Measurements from ENCODE around the gene TMEM87A.

TMEM87A gene

DNA sequence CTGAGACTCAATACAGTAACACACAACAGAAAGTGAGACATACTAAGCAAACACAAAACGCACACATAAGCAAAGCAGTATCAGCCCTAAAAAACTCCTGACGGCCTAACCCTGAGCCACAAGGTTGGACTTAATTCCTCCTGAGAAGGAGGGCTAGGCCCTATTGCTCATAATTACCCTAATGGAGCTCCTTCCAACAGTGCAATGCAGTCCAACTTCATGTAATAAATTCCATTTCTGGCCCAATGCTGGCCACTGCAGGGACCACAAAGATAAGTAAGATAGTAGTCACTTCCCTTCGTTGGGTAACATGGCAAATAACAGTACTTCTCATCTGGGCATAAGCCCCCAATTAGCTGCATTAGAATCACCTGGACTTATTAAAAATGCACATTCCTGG lies 69.3 kb downstream of the TMEM87A start:
- DNase-seq (ENCODE audit: low read depth), result no peak

GRCh38 chr15:42202653-42203052 lies 70.6 kb downstream of the TMEM87A start:
- no peak for DNase-seq (ENCODE audit: low read depth)

- DNase-seq (ENCODE audit: low read depth), result no peak
Observed at GRCh38 chr15:42201801-42202200, 71.4 kb downstream of the TMEM87A start.

GRCh38 chr15:42199126-42199525 lies 74.1 kb downstream of the TMEM87A start:
- no peak for DNase-seq (ENCODE audit: low read depth)

DNA sequence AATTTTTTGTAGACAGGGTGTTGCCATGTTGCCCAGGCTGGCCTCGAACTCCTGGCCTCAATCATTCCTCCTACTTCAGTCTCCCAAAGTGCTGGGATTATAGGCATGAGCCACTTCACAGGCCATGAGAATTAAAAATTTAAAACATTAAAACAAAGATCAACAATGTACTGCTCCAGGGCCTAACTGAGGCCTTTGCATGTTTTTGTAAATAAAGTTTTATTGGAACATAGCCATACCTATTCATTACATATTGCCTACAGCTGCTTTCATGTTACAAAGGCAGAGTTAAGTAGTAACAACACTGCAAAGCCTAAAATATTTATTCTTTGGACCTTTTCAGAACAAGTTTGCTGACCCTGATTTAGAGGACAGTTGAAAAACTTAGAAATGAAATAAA lies 74.7 kb downstream of the TMEM87A start:
- no peak for DNase-seq (ENCODE audit: low read depth)

GRCh38 chr15:42194513-42194912 lies 78.7 kb downstream of the TMEM87A start:
- DNase-seq (ENCODE audit: low read depth), result no peak

DNA sequence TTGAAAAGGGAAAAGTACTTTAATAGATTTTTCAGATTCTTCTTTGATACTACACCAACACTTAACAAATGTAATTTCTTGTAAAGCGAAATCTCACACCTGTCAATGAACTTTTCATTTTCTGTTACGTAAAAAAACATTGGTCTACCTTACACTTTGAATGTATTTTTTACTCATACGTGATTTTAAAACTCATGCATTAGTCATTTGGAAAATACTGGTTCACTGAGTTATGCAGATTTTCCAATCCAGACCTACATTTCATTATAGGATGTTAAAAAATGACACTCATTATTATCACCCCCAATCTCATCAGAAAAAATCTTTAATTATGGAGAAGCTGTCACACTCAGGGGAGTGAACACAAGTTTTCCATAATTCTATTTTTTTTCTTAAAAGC lies 79.8 kb downstream of the TMEM87A start:
- DNase-seq (ENCODE audit: low read depth), result no peak

DNA sequence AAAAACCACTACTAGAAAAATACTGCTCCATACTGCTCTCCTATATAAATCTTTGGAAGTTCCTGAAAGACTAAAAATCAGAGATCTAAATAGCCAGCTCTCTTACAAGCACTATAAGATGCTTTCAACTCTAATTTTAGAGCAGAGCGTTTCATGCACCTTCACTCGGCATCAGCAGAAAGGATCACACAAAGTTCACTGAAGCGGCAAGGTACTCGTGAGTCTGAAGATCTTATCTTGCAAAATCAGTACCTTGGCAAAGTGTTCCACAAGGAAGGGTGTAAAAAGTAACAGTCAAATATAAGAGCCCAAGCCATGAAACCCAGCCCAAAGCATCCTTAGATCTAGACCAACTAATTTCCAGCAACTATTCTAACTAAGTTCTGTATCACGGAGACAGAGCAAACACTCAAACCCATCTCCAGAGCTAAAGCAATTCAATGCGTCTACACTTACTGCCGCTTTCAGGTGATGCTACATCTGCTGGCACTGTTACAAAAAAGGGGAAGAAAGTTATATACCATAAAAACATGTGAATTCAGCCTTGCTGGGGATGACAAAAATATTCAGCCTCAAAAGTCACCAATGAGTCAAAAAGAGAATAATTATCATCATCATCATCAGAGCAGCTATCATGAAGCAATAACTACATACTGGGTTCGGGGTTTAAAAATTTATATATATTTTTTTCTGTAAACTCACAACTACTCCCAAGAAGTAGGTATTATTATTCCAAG lies 81.5 kb downstream of the TMEM87A start:
- no peak for DNase-seq (ENCODE audit: low read depth)

- DNase-seq (ENCODE audit: low read depth), result no peak
Observed at GRCh38 chr15:42190370-42190769, 82.9 kb downstream of the TMEM87A start.

- DNase-seq (ENCODE audit: low read depth), result no peak
Observed at GRCh38 chr15:42185801-42186200, 87.4 kb downstream of the TMEM87A start.

- no peak for DNase-seq (ENCODE audit: low read depth)
Observed at GRCh38 chr15:42184736-42185135, 88.5 kb downstream of the TMEM87A start.

GRCh38 chr15:42184296-42184695 lies 88.9 kb downstream of the TMEM87A start:
- no peak for DNase-seq (ENCODE audit: low read depth)

DNA sequence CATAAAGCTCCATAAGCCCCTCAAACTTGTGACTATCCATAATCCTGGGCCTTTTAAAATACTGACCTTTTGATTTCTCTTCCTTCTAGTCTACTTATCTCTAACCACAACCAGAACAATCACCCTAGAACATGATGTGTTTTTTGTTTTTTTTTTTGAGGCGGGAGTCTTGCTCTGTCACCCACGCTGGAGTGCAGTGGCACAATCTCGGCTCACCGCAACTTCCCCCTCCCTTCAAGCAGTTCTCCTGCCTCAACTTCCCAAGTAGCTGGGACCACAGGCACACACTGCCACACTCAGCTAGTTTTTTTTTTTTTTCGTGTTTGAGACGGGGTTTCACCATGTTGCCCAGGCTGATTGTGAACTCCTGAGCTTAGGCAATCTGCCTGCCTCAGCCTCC lies 90.3 kb downstream of the TMEM87A start:
- no peak for DNase-seq (ENCODE audit: low read depth)

DNA sequence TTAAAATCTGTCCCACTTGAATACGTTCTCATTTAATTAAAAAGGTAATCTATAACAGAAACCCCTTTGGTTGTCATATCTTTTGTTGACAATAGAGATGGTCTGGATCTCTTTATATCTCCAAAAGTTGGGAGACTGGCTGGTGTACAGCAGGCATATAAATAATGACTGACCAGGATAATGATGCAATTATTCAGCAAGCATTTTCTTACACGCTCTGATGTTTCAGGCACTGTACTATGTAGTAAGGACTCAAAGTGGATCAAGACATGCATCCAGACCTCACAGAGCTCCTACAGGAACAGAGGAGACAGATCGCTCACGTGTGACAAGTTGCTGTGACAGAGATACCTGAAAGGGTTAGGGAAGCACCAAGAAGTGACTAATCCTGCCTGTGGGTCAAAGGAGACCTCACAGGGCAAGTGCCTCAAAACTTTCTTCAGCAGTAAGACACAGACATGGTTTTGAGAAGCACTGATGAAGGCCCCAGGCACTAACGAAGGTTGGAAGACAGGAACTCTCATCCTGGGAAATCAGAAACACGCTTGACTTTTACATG lies 90.8 kb downstream of the TMEM87A start:
- no peak for DNase-seq (ENCODE audit: low read depth)

GRCh38 chr15:42178056-42178455 lies 95.2 kb downstream of the TMEM87A start:
- no peak for DNase-seq (ENCODE audit: low read depth)

- DNase-seq (ENCODE audit: low read depth), result no peak
Observed at GRCh38 chr15:42175671-42176070, 97.6 kb downstream of the TMEM87A start.

GRCh38 chr15:42172475-42172874 lies 100.8 kb downstream of the TMEM87A start:
- no peak for DNase-seq (ENCODE audit: low read depth)

- DNase-seq (ENCODE audit: low read depth), result no peak
Observed at GRCh38 chr15:42171795-42172194, 101.4 kb downstream of the TMEM87A start.

DNA sequence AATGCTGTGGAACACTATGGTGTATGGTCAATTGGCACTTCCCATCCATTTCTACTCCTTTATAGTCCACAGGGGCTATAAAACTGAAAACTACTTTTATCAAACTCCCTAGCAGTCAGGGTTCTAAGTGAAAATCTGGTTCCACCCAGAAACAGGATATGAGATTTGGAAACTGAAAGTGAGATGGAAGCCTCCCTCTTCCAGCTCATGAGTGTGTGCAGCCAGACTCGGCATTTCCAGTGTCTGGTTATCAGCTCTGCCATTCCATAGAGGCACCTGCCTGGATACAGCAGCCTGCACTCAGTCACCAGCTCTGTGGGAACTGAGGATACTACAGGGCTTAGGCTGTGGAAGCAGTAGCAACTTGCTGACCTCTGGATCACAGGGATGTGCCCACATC lies 102.1 kb downstream of the TMEM87A start:
- DNase-seq (ENCODE audit: low read depth), result no peak

DNA sequence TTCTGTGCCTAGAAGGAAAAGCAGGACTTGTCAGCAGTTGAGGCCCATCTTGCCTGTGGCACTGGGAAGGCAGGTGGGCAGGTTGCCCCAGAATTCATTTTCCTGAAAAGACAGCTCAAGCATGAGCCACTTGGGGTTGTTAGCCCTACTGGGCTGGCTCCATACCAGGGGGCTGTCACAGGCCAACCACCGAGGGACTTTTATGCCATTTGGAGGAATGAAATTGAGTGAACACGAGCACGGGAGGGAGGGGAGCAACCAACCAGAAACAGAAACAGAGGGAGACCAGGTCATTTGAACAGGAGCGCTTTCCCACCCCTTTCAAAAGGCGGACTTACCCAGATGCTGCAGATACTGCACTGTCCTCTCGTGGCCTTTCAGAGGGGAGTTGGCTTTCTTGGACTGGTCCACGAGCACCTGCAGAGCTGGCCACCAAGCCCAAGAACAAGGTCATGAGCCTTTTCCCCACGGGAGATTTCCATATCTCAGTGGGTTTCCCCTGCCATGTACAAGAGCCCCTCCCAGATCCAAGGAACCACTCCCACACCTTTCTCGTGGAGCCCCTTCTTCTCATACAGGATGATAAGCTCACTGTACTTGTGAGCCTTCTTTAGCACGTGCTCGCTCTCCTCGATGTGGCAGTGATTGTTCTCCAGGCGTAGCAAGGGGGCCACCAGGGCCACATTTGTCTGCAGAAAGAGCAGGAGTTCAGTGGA lies 106.8 kb downstream of the TMEM87A start:
- DNase-seq (ENCODE audit: low read depth), result no peak

DNA sequence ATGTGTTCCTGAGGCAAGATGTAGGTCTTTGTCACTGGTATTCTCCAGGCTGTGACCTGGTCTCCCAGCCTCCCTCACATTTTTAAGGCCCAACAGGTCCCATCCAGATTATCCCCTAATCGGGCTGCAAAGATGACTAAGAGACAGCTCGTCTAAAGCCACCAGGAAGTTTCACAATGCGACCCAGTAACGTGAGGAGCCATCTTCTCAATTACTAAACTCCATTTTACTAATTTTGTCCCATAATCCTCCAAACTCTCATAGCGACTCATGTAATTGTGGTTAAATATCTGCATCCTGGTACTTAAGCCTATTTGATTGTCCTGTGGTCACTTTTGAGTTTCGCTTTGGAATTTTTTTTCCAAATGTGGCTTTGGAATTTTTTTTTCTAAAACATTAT lies 108.1 kb downstream of the TMEM87A start:
- DNase-seq (ENCODE audit: low read depth), result no peak

GRCh38 chr15:42163947-42164550 lies 109.2 kb downstream of the TMEM87A start:
- no peak for DNase-seq (ENCODE audit: low read depth)

DNA sequence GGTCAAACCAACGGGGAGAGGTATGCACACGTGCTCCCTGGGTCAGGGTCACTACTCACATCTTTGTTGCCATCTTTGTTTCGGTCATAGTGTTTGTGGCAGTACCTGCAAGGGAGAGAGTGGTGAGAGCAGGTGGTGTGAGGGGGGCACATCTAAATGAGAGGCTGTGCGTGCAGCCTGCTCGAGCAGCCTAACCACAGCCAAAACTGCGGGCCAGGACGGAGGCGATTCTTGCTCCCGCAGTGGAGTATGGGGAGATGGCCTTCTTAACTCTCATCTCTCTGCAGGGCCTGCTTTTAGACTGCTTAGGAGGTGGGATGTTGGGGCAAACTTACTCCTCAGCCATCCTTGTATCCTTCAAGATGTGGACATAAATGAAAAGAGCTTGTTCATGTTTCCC lies 109.9 kb downstream of the TMEM87A start:
- no peak for DNase-seq (ENCODE audit: low read depth)
